Tibial artery (tissue), 4 donors: Measurements from ENCODE around the gene RPN2.

Experiments used
- DNase-seq, 2 donors: peaks; one replicate each; pipeline ENCODE4 v3.0.0-alpha.2; 2019
- H3K27ac ChIP-seq, 2 donors: fragments of 200-600 bp; sonication (generic) in 1 of 2; 1 replicate in 1 of 2; 2 replicates in 1 of 2; pipeline ENCODE4 v1.5.1; 2018 to 2019; ENCODE audit warnings: mild to moderate bottlenecking in 1 of 2
- H3K27me3 ChIP-seq, 2 donors: fragments of 200-600 bp; sonication (generic) in 1 of 2; one replicate each; pipeline versions ENCODE4 v1.5.1 to v1.6.0; 2016 to 2019
- H3K36me3 ChIP-seq, 3 donors: fragments of 200-600 bp; sonication (generic) in 2 of 3; one replicate each; pipeline ENCODE4 v1.5.1; 2016 to 2019; ENCODE audit warnings: mild to moderate bottlenecking in 2 of 3
- H3K4me1 ChIP-seq, 4 donors: fragments of 200-600 bp; sonication (generic) in 2 of 4; 1 replicate in 3 of 4; 2 replicates in 1 of 4; pipeline ENCODE4 v1.5.1; 2016 to 2019
- H3K4me3 ChIP-seq, 2 donors: fragments of 200-600 bp; sonication (generic) in 1 of 2; 1 replicate in 1 of 2; 2 replicates in 1 of 2; pipeline ENCODE4 v1.5.1; 2018 to 2019; ENCODE audit warnings: mild to moderate bottlenecking in 2 of 2
- H3K9me3 ChIP-seq, 3 donors: fragments of 200-600 bp; sonication (generic) in 1 of 3; one replicate each; pipeline ENCODE4 v1.5.1; 2016 to 2019
- CTCF ChIP-seq, 2 experiments: fragments of 200-600 bp in 1 of 2; fragments of 450-650 bp in 1 of 2; IDR thresholded peaks; one replicate each; pipeline ENCODE4 v1.5.1; 2017 to 2019; ENCODE audit warnings: antibody characterized with exemption in 2 of 2, mild to moderate bottlenecking in 1 of 2, moderate library complexity in 1 of 2
- intact Hi-C: fragments of 100-400 bp; cut with DNase I; formaldehyde crosslinking; loops from one replicate; pipeline ENCODE4 v1.15.0; 2023; ENCODE audit warnings: low total_unique reads

The RPN2 gene

GRCh38 chr20:37154684-37155298 lies 24.3 kb upstream of the RPN2 start:
- intact Hi-C loops = no loop called here
- Histone ChIP-seq H3K27ac (no peak overlapping the region), H3K27me3 (no peaks in the 10 kb centered on the region), H3K9me3 (no peaks in the 10 kb centered on the region), H3K4me3 (no peak overlapping the region), H3K36me3 (no peaks in the 10 kb centered on the region), H3K4me1 (no peaks in the 10 kb centered on the region)
- no peak for DNase-seq
- no peak for TF ChIP-seq CTCF (IDR thresholded peaks at IDR 0.05)

DNA sequence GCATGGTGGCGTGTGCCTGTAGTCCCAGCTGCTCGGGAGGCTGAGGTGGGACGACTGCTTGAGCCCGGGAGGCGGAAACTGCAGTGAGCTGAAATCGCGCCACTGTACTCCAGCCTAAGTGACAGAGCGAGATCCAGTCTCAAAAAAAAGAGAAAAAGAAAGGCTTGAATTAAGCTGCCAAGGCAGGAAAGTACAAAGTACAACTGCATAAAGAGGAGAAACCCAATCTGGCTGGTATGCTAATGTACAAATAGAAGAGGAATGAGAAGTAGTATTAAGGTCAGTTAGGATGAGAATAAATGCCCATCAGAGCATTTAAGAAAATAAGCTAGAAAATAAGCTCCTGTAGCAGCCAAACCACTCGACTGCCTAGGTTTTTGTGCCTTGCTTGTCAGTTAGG lies 23.1 kb upstream of the RPN2 start:
- Histone ChIP-seq H3K4me3 (no peak overlapping the region), H3K27me3 (no peaks in the 10 kb centered on the region), H3K9me3 (no peaks in the 10 kb centered on the region), H3K36me3 (no peaks in the 10 kb centered on the region), H3K4me1 (no peaks in the 10 kb centered on the region), H3K27ac (no peak overlapping the region)
- no peak for TF ChIP-seq CTCF (IDR thresholded peaks at IDR 0.05)
- intact Hi-C loops = no loop called here
- DNase-seq = no peak

- intact Hi-C loops = no loop called here
- Histone ChIP-seq H3K36me3 (no peaks in the 10 kb centered on the region), H3K9me3 (no peaks in the 10 kb centered on the region), H3K4me3 (no peak overlapping the region), H3K4me1 (no peaks in the 10 kb centered on the region), H3K27me3 (no peaks in the 10 kb centered on the region), H3K27ac (no peak overlapping the region)
- DNase-seq = no peak
- TF ChIP-seq CTCF (IDR thresholded peaks at IDR 0.05) = no peak
These were observed 20.9 kb upstream of the RPN2 start for GRCh38 chr20:37158248-37158647.

DNA sequence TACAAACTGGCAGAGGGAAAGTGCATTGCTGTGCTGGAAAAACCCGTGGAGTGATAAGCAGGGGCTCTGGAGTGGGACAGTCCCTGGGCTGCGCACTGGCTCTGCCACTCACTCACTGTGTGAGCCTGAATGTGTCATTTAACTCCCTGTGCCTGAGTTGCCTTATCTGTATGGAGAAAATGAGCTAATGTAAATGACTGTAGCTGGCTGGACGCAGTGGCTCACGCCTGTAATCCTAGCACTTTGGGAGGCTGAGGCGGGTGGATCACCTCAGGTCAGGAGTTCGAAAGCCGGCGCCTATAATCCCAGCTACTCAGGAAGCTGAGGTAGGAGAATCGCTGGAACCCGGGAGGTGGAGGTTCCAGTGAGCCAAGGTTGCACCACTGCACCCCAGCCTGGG lies 18.4 kb upstream of the RPN2 start:
- Histone ChIP-seq H3K4me1 (no peaks in the 10 kb centered on the region), H3K27ac (no peak overlapping the region), H3K27me3 (no peaks in the 10 kb centered on the region), H3K36me3 (no peaks in the 10 kb centered on the region), H3K9me3 (no peaks in the 10 kb centered on the region), H3K4me3 (no peak overlapping the region)
- intact Hi-C loops = no loop called here
- TF ChIP-seq CTCF (IDR thresholded peaks at IDR 0.05) = no peak
- DNase-seq = no peak

DNA sequence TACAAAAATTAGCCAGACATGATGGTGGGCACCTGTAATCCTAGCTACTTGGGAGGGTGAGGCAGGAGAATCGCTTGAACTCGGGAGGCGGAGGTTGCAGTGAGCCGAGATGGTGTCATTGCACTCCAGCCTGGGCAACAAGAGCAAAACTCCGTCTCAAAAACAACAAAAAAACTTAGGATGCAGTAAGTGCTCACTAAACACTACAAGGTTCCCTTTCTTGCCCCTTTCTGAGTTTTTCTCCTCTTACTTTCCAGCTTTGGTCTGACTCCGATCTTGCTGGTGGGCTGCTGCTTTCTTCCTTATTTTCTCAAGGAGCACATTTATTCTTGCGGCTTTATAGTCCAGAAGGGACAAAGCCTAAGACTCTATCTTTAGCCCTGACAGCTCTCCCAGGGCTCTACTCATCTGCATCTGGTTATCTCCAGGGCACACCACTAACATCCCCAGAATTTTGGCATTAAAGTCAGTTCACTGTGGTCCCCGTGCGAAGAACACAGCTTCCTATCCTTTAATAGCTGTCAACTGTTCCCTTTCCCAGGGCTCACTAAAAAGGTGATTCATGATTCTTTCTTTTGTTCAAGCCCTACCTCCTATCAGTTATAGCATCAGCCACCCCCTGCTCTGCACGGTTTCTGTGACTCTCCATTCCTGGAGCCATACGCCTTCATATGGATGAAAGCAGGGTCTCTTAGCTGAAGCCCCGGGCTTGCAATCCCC lies 17.1 kb upstream of the RPN2 start:
- Histone ChIP-seq H3K36me3 (peaks cover 0 to 6% (median 0%) of the 10 kb centered on the region in 3 donors), H3K27ac (no peak overlapping the region), H3K9me3 (no peaks in the 10 kb centered on the region), H3K4me3 (no peak overlapping the region), H3K27me3 (no peaks in the 10 kb centered on the region), H3K4me1 (no peaks in the 10 kb centered on the region)
- TF ChIP-seq CTCF (IDR thresholded peaks at IDR 0.05) = no peak
- no peak for DNase-seq
- intact Hi-C loops = no loop called here
